NCI-H524 (cell line): ENCODE measurements around the gene TBX18.

Source experiments
- DNase-seq, 2 experiments: peaks; one replicate each; lab custom pipeline; 2025; lab: John Stamatoyannopoulos, UW

Gene TBX18

DNA sequence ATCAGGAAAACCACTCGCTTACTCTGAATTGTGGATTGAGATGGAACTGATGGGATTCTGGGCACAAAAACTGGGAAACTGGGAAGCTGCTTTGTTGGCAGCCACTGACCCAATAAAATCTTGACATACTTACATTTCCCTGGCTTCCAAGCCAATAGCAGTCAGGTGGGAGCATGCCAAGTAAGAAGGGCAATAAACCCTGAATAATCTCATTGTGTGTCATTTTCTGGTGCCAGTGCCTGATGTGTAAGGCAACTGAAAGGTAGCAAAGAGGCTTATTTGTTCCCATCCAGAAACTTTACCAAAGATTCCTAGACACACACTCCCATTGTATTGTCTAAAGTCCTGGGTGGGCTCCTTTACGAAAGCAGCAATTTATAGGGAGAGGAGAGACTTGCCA, 93.2 kb downstream of the TBX18 start:
- DNase-seq, result no peak

DNA sequence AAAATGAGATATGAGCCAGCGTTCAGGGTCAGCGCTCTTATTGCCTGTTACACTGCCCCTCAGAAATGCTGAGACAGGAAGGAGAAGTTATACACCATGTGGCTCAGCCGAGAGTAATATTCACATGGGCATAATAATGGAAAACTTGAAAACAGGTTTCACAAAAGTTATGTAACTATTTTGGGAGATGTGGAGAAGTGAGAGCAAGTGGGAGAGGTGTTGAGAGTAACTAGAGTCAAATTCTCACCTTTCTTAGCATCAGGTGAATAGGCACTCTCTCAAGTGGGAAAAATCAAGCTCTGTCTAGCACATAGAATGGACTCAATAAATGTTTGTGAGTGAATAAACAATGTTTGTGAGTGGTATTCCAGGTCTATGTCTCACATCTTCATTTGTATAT, 94.5 kb downstream of the TBX18 start:
- DNase-seq, result no peak

GRCh38 chr6:84667252-84668213, 96.9 kb downstream of the TBX18 start:
- DNase-seq, result no peak

GRCh38 chr6:84665401-84665800, 99.0 kb downstream of the TBX18 start:
- no peak for DNase-seq

DNA sequence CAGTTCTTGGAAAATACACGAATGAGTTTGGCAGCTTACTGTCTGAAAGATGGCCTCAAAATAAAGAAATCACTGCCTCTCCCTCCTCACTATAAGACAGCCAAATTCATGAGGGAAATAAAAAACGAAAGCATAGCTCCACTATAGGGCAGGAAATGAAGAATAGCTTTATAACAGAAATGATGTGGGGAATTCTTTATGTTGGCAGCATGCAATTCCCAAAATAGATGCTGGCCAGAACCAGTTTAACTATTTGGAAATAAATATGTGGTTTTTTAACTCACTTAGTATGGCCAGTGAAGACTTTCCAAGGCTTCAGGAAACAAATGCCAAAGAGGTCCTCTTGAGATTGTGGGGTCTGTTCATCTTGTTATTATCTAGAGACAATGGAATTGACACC, 100.5 kb downstream of the TBX18 start:
- DNase-seq, result no peak

GRCh38 chr6:84657486-84657885, 106.9 kb downstream of the TBX18 start:
- DNase-seq, result no peak

DNA sequence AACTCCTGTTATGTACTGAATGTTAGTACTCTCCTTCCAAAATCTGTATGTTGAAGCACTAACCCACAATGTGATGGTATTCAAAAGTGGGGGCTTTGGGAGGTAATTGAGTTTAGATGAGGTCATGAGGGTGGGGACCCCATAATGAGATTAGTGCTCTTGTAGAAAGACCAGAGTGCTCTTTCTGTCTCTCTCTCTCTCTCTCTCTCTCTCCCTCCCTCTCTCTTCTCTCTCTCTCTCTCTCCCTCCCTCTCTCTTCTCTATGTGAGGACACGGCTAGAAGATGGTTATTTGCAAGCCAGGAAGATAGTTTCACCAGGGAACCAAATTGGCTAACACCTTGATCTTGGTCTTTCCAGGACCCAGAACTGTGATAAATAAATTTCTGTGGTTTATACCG, 107.4 kb downstream of the TBX18 start:
- no peak for DNase-seq

DNA sequence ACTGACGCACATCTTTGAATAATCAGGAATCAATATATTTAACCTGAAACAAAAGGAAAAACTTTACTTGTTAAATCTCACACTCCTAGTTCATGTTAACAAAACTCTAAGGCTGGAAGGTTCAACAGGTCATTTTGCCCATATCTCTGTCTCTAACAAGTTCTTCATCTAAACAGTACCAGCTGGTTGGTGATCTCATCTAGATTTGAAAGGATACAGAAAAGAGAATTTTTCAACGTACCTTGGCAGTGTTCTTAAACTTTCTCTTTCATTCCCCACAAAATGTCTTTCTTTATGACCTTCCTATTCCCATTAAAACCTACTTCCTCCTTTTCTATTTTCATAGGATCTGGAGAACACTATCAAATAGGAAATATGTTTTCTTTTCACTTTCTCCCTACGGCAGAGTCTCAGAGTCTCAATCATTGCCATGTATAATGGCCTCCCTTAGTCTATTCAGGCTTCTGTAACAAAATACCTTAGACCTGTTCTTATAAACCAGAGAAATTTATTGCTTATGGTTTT, 111.3 kb downstream of the TBX18 start:
- DNase-seq, result no peak

DNA sequence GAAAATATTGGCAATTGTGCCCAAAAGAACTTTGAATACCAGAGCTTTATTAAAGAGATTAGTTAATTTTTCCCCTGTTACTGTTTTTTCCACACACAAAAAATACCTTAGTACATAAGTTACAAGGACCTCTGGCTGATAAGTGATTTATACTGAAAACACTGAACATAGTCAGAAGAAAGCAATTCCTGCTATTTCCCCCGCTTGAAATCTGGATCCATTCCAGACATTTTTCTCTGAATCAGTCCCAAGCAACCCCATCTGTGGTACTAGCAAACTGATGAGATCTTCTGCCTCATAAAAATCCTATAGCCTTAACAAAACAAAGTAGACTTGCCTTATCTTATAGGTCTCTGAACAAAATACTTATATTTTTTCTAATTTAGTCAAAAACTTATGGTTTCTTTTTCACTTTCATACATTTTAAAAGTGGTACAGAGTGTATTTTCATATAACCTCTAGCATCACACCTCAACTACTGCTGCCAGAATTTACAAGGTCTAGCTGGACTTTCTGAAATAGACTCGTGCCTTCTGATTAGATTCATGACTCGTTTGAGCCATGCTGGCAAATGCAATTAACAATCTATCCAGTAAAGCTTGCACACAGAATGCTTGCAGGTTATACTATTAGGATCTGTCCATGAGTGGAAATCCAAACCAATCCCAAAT, 111.9 kb downstream of the TBX18 start:
- no peak for DNase-seq

GRCh38 chr6:84651583-84651982, 112.8 kb downstream of the TBX18 start:
- DNase-seq, result no peak

DNA sequence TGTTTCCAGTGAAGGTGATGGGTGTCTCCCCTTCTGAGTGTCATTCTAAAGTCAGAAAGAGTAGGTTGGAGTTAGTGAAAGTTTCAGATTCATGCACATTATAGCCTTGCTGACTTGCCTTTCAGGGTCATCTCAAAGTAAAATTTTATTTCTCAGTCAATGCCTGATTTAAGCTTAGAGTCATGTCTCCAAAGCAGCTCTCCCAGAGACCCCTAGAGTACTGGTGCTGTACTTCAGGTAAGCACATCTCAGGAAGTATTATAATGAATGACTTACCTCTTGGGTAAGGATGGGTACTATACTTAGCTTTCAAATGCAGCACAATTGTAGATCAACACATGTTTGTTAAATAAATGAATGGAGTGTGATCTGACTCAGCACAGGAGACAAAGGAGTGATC, 116.0 kb downstream of the TBX18 start:
- DNase-seq, result no peak

DNA sequence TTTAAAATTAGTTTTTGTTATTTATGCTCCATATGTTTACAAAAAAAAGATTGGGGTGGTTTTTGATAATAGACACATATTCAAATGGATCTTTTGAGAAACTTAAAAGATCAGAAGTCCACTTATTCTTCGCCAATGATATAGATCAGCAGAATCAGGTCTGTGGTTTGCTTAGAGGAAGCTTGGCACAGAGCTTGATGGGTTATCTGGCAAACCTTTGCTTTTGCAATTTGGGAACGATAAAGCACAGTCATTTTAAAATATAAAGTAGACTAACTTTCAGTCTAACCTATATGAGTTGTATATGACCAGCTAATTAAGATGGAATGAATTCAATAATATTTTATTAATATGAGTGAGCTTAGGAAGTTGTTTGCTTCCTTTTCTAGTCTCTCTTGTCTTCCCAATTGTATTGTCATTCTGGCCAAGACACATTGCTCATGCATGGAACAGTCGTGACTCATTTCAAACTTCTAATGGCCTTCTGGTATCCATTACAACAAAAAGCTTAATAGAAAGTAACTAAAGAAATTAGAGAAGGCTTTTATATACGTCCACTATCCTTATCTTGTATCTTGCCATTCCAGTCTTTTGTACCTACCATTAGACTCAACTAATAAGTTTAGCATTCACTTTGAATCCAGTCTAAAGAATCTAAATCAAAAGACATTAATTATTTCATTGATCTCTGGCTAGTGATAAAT, 118.7 kb downstream of the TBX18 start:
- DNase-seq, result no peak

- DNase-seq, result no peak
Measured at GRCh38 chr6:84645000-84645399, 119.4 kb downstream of the TBX18 start.

- DNase-seq, result no peak
Measured at GRCh38 chr6:84643778-84644177, 120.6 kb downstream of the TBX18 start.

DNA sequence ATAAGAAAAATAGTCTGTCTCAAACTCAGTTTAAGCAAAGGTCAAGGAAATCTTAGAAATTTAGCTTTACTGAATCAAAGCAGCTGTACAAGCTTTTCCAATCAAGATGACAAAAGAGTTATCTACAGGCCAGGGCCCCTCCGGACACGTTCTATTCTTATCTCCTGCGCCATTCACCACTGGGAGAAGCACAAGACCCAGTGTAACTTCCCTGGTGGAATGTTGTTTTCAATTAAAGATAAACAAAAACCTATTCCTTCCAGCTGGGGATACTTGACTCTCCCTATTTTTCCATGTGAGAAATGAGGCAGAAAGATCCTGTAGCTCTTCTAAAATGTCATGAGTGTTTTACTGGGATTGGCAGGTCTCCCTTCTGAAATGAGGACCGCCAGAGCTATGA, 123.3 kb downstream of the TBX18 start:
- no peak for DNase-seq

DNA sequence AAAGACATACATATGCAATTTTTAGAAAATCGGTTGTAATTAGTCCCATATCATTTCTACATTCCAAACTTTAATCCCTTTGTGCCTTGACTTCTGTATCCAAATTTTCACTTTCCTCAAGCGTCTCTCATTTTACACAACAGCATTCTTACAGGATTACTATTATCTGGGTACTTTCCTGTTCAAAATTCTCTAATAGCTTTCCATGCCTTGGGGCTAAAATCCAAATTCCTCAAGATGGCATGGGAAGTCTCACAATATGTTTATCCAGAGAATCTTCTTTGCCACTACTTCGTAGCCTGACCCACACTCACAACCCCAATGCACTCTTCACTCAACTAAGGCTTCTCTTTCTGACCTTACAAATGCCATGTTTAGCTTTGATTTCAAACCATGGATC, 125.0 kb downstream of the TBX18 start:
- DNase-seq, result no peak

DNA sequence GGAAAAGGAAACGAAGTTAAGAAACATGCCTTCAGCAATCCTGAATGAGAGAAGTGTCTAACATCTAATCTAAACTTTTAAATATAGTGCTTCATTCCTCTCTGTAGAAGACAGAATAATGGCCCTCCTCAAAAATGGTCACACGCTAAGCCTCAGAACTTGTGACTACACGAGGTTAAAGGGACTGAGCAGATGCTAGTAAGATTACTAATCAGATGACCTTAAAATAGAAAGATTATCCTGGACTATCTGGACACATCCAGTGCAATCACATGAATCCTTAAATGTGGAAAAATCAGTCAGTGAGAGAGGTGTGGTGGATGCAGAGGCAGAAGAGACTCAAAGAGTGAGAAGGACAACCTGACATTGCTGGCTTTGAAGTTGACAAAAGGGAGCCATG, 126.1 kb downstream of the TBX18 start:
- DNase-seq, result no peak
